ENCODE data around the gene OR51B4.
"Not testable (repeated sequence)": the region's sequence is repeated elsewhere in the genome, so short reads cannot be mapped to it uniquely, and the experiment has no call there.

GRCh38 chr11:5294342-5294995 lies 7.3 kb downstream of the OR51B4 start:
- peak; percentile 7 to 51; a peak in 2 of 4 replicates for TF ChIP-seq CTCF (conservative IDR thresholded peaks at IDR 0.05; ENCODE audit: low read depth in 2 of 2)
- not testable (repeated sequence) for TF ChIP-seq ZNF114 (CRISPR knock-in tag; IDR thresholded peaks at IDR 0.05); EZH2 (IDR thresholded peaks at IDR 0.05; ENCODE audit: low read depth, unreplicated experiment)
